ENCODE results near the gene TOP3A. TPM values are rescaled to one million over a fixed set of nuclear protein-coding genes. Genes with fewer than 3 reads are reported as not detected.

Gene TOP3A
- total RNA-seq, 2 experiments from 2014 or later, result 21.5 to 24.8 TPM

DNA sequence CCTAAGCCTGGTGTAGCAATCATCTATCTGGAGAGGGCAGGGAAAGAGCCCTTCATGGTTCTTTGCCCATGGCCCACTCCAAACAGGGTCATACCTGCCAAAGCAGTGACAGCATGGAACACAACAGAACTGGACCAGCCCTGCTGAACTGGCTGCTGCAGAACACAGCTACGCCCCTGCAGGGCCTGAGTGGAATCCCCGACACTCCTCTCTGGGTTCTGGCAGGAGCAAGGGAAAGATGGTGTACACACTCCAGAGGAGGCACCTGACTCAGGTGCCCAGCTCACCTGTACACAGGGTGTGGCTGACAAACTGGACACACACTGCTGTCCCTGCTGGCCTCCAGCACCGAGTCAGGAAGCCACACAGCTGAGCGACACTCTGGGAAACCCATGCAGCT, 34.5 kb downstream of the TOP3A start:
- Histone ChIP-seq H3K9me3 (ENCODE audit: control insufficient read depth in 1 of 2, insufficient read depth in 1 of 2, low read length in 2 of 2) (no peaks in the 10 kb centered on the region), H3K27me3 (ENCODE audit: control insufficient read depth in 1 of 2, insufficient read depth in 2 of 2, low read length in 2 of 2) (no peaks in the 10 kb centered on the region), H3K36me3 (ENCODE audit: insufficient read depth, low read length) (peaks cover 78% of the 10 kb centered on the region), H3K4me1 (ENCODE audit: insufficient read depth, low read length) (no peaks in the 10 kb centered on the region), H3K4me3 (ENCODE audit: low read length) (no peak overlapping the region), H3K27ac (ENCODE audit: low read depth in 1 of 2, low read length in 2 of 2) (no peak overlapping the region)
- ATAC-seq (ENCODE audit: poor library complexity) (no peak), DNase-seq (no peak)
- peaks cover 77% of the 10 kb centered on the region for H3K36me3 Mint-ChIP-seq (ENCODE audit: low read depth)
- POLR2A ChIA-PET, result no interaction called here
- CTCF ChIA-PET, result no interaction called here
- no peaks in the 10 kb centered on the region for H3K4me1 Mint-ChIP-seq (ENCODE audit: low read depth)
- no peak overlapping the region for H3K27ac Mint-ChIP-seq
- H3K27me3 Mint-ChIP-seq, result no peaks in the 10 kb centered on the region
- no peaks in the 10 kb centered on the region for H3K9me3 Mint-ChIP-seq
- intact Hi-C loops (cut with DNase I, micrococcal nuclease), result no loop called here
- no peak overlapping the region for H3K4me3 Mint-ChIP-seq
- TF ChIP-seq, protein P1, sequence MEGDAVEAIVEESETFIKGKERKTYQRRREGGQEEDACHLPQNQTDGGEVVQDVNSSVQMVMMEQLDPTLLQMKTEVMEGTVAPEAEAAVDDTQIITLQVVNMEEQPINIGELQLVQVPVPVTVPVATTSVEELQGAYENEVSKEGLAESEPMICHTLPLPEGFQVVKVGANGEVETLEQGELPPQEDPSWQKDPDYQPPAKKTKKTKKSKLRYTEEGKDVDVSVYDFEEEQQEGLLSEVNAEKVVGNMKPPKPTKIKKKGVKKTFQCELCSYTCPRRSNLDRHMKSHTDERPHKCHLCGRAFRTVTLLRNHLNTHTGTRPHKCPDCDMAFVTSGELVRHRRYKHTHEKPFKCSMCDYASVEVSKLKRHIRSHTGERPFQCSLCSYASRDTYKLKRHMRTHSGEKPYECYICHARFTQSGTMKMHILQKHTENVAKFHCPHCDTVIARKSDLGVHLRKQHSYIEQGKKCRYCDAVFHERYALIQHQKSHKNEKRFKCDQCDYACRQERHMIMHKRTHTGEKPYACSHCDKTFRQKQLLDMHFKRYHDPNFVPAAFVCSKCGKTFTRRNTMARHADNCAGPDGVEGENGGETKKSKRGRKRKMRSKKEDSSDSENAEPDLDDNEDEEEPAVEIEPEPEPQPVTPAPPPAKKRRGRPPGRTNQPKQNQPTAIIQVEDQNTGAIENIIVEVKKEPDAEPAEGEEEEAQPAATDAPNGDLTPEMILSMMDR (IDR thresholded peaks at IDR 0.05), result no peak

DNA sequence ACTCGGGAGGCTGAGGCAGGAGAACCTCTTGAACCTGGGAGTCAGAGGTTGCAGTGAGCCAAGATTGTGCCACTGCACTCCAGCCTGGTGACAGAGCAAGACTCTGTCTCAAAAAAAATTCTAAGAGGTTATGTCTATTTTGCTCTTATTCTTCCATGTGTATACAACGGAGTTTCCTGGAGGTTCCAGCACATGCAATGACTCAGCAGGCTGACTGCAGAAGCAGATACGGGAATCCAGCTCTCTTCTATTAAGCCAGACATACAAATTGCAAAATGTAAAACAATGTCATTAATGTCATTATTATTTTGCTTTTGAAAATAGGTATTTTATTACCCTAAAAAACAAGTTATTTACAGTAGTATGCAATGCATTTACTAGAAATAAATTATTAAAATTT, 35.9 kb downstream of the TOP3A start:
- H3K27me3 ChIP-seq (ENCODE audit: control insufficient read depth in 1 of 2, insufficient read depth in 2 of 2, low read length in 2 of 2), result no peaks in the 10 kb centered on the region
- Mint-ChIP-seq H3K27ac (no peak overlapping the region), H3K36me3 (ENCODE audit: low read depth) (peaks cover 65% of the 10 kb centered on the region), H3K27me3 (no peaks in the 10 kb centered on the region), H3K9me3 (no peaks in the 10 kb centered on the region), H3K4me3 (no peak overlapping the region), H3K4me1 (ENCODE audit: low read depth) (no peaks in the 10 kb centered on the region)
- ATAC-seq (ENCODE audit: poor library complexity), result no peak
- CTCF ChIA-PET, result no interaction called here
- no peaks in the 10 kb centered on the region for H3K9me3 ChIP-seq (ENCODE audit: control insufficient read depth in 1 of 2, insufficient read depth in 1 of 2, low read length in 2 of 2)
- no peak for DNase-seq
- H3K4me3 ChIP-seq (ENCODE audit: low read length), result no peak overlapping the region
- intact Hi-C loops (cut with DNase I, micrococcal nuclease), result no loop called here
- no peaks in the 10 kb centered on the region for H3K4me1 ChIP-seq (ENCODE audit: insufficient read depth, low read length)
- POLR2A ChIA-PET, result no interaction called here
- H3K27ac ChIP-seq (ENCODE audit: low read depth in 1 of 2, low read length in 2 of 2), result no peak overlapping the region
- peaks cover 77% of the 10 kb centered on the region for H3K36me3 ChIP-seq (ENCODE audit: insufficient read depth, low read length)
- TF ChIP-seq, protein P1 (IDR thresholded peaks at IDR 0.05), result no peak

DNA sequence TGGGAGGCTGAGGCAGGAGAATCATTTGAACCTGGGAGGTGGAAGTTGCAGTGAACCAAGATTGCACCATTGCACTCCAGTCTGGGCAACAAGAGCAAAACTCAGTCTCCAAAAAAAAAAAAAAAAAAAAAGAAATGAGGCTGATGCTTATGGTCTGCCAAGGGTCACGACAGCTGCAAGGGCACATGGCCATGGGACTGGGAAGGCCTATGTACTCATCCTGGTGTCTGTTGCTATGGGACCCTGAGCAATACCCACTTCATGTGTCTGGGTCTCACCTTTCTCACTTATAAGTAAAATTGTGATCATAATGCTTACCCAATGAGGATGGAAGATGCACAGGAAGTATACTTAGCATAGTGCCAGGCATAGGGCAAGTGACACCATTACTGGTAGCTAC, 37.7 kb downstream of the TOP3A start:
- Histone ChIP-seq H3K4me3 (ENCODE audit: low read length) (no peak overlapping the region), H3K9me3 (ENCODE audit: control insufficient read depth in 1 of 2, insufficient read depth in 1 of 2, low read length in 2 of 2) (no peaks in the 10 kb centered on the region), H3K36me3 (ENCODE audit: insufficient read depth, low read length) (peaks cover 65% of the 10 kb centered on the region), H3K27ac (ENCODE audit: low read depth in 1 of 2, low read length in 2 of 2) (no peak overlapping the region), H3K27me3 (ENCODE audit: control insufficient read depth in 1 of 2, insufficient read depth in 2 of 2, low read length in 2 of 2) (no peaks in the 10 kb centered on the region), H3K4me1 (ENCODE audit: insufficient read depth, low read length) (no peaks in the 10 kb centered on the region)
- POLR2A ChIA-PET, result no interaction called here
- no peaks in the 10 kb centered on the region for H3K27me3 Mint-ChIP-seq
- peaks cover 50% of the 10 kb centered on the region for H3K36me3 Mint-ChIP-seq (ENCODE audit: low read depth)
- intact Hi-C loops (cut with DNase I, micrococcal nuclease), result no loop called here
- no peaks in the 10 kb centered on the region for H3K4me1 Mint-ChIP-seq (ENCODE audit: low read depth)
- no peaks in the 10 kb centered on the region for H3K9me3 Mint-ChIP-seq
- DNase-seq (no peak), ATAC-seq (ENCODE audit: poor library complexity) (no peak)
- H3K27ac Mint-ChIP-seq, result no peak overlapping the region
- H3K4me3 Mint-ChIP-seq, result no peak overlapping the region
- TF ChIP-seq, protein P1 (IDR thresholded peaks at IDR 0.05), result no peak
- CTCF ChIA-PET, result interaction anchor here (0.7 kb wide), 1 partner anchor 780 kb away, joined by 3 read pairs; no protein-coding TSS in a partner anchor
